Measurements from ENCODE around the gene RASAL2.

- TF ChIP-seq, protein P1, sequence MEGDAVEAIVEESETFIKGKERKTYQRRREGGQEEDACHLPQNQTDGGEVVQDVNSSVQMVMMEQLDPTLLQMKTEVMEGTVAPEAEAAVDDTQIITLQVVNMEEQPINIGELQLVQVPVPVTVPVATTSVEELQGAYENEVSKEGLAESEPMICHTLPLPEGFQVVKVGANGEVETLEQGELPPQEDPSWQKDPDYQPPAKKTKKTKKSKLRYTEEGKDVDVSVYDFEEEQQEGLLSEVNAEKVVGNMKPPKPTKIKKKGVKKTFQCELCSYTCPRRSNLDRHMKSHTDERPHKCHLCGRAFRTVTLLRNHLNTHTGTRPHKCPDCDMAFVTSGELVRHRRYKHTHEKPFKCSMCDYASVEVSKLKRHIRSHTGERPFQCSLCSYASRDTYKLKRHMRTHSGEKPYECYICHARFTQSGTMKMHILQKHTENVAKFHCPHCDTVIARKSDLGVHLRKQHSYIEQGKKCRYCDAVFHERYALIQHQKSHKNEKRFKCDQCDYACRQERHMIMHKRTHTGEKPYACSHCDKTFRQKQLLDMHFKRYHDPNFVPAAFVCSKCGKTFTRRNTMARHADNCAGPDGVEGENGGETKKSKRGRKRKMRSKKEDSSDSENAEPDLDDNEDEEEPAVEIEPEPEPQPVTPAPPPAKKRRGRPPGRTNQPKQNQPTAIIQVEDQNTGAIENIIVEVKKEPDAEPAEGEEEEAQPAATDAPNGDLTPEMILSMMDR (IDR thresholded peaks at IDR 0.05) = no peak
- no peak for TF ChIP-seq POLR2A (IDR thresholded peaks at IDR 0.05)
Observed at GRCh38 chr1:178223289-178223688, 129.4 kb downstream of the RASAL2 start.

All from thyroid gland (tissue), 4 donors.